ENCODE data around the gene ARMC12.

Gene ARMC12

GRCh38 chr6:35774116-35774794 is 37.4 kb downstream of the ARMC12 start:
- Histone ChIP-seq H3K4me3 (ENCODE audit: low read length) (no peak overlapping the region), H3K4me1 (ENCODE audit: control insufficient read depth, insufficient read depth, low read length) (no peaks in the 10 kb centered on the region), H3K36me3 (ENCODE audit: control insufficient read depth, insufficient read depth, low read length) (no peaks in the 10 kb centered on the region), H3K27ac (ENCODE audit: low read depth, low read length) (no peak overlapping the region), H3K27me3 (ENCODE audit: control insufficient read depth, insufficient read depth, low read length) (no peaks in the 10 kb centered on the region), H3K9ac (ENCODE audit: low read length) (no peak overlapping the region)

GRCh38 chr6:35775031-35775430 is 38.2 kb downstream of the ARMC12 start:
- Histone ChIP-seq H3K27ac (ENCODE audit: low read depth, low read length) (no peak overlapping the region), H3K4me1 (ENCODE audit: control insufficient read depth, insufficient read depth, low read length) (no peaks in the 10 kb centered on the region), H3K4me3 (ENCODE audit: low read length) (no peak overlapping the region), H3K36me3 (ENCODE audit: control insufficient read depth, insufficient read depth, low read length) (no peaks in the 10 kb centered on the region), H3K9ac (ENCODE audit: low read length) (no peak overlapping the region), H3K27me3 (ENCODE audit: control insufficient read depth, insufficient read depth, low read length) (no peaks in the 10 kb centered on the region)

- Histone ChIP-seq H3K36me3 (ENCODE audit: control insufficient read depth, insufficient read depth, low read length) (no peaks in the 10 kb centered on the region), H3K27ac (ENCODE audit: low read depth, low read length) (no peak within 1 kb of the TSS), H3K4me1 (ENCODE audit: control insufficient read depth, insufficient read depth, low read length) (no peaks in the 10 kb centered on the region), H3K27me3 (ENCODE audit: control insufficient read depth, insufficient read depth, low read length) (no peaks in the 10 kb centered on the region), H3K9ac (ENCODE audit: low read length) (no peak within 1 kb of the TSS), H3K4me3 (ENCODE audit: low read length) (peak within 1 kb of the TSS; percentile 46)
Measured at GRCh38 chr6:35776364-35777215, 39.8 kb downstream of the ARMC12 start, which contains the start of gene CLPSL2. TSS of gene CLPSL2 (plus strand) at chr6:35776598. CDS start at chr6:35776619, 21 bp downstream.

- Histone ChIP-seq H3K4me1 (ENCODE audit: control insufficient read depth, insufficient read depth, low read length) (no peaks in the 10 kb centered on the region), H3K36me3 (ENCODE audit: control insufficient read depth, insufficient read depth, low read length) (no peaks in the 10 kb centered on the region), H3K27me3 (ENCODE audit: control insufficient read depth, insufficient read depth, low read length) (no peaks in the 10 kb centered on the region), H3K4me3 (ENCODE audit: low read length) (no peak overlapping the region), H3K9ac (ENCODE audit: low read length) (no peak overlapping the region), H3K27ac (ENCODE audit: low read depth, low read length) (no peak overlapping the region)
Measured at GRCh38 chr6:35777356-35778102, 40.7 kb downstream of the ARMC12 start.

GRCh38 chr6:35778437-35778836 is 41.6 kb downstream of the ARMC12 start:
- H3K36me3 ChIP-seq (ENCODE audit: control insufficient read depth, insufficient read depth, low read length), result no peaks in the 10 kb centered on the region
- no peak overlapping the region for H3K9ac ChIP-seq (ENCODE audit: low read length)
- no peak overlapping the region for H3K27ac ChIP-seq (ENCODE audit: low read depth, low read length)
- no peaks in the 10 kb centered on the region for H3K27me3 ChIP-seq (ENCODE audit: control insufficient read depth, insufficient read depth, low read length)
- H3K4me1 ChIP-seq (ENCODE audit: control insufficient read depth, insufficient read depth, low read length), result no peaks in the 10 kb centered on the region
- H3K4me3 ChIP-seq (ENCODE audit: low read length), result no peak overlapping the region

- no peak within 1 kb of the TSS for H3K27ac ChIP-seq (ENCODE audit: low read depth, low read length)
- H3K4me1 ChIP-seq (ENCODE audit: control insufficient read depth, insufficient read depth, low read length), result no peaks in the 10 kb centered on the region
- no peak within 1 kb of the TSS for H3K9ac ChIP-seq (ENCODE audit: low read length)
- no peak within 1 kb of the TSS for H3K4me3 ChIP-seq (ENCODE audit: low read length)
- H3K27me3 ChIP-seq (ENCODE audit: control insufficient read depth, insufficient read depth, low read length), result no peaks in the 10 kb centered on the region
- no peaks in the 10 kb centered on the region for H3K36me3 ChIP-seq (ENCODE audit: control insufficient read depth, insufficient read depth, low read length)
Measured at GRCh38 chr6:35780719-35781118, 43.9 kb downstream of the ARMC12 start, which contains the start of gene CLPSL1. TSS of gene CLPSL1 (plus strand) at chr6:35781019. CDS start at chr6:35781111, 92 bp downstream.

GRCh38 chr6:35781290-35781689 is 44.5 kb downstream of the ARMC12 start:
- H3K27ac ChIP-seq (ENCODE audit: low read depth, low read length), result no peak overlapping the region
- H3K36me3 ChIP-seq (ENCODE audit: control insufficient read depth, insufficient read depth, low read length), result no peaks in the 10 kb centered on the region
- peaks cover 3% of the 10 kb centered on the region for H3K27me3 ChIP-seq (ENCODE audit: control insufficient read depth, insufficient read depth, low read length)
- H3K4me3 ChIP-seq (ENCODE audit: low read length), result no peak overlapping the region
- no peak overlapping the region for H3K9ac ChIP-seq (ENCODE audit: low read length)
- no peaks in the 10 kb centered on the region for H3K4me1 ChIP-seq (ENCODE audit: control insufficient read depth, insufficient read depth, low read length)

GRCh38 chr6:35782424-35782823 is 45.6 kb downstream of the ARMC12 start:
- Histone ChIP-seq H3K27ac (ENCODE audit: low read depth, low read length) (no peak overlapping the region), H3K27me3 (ENCODE audit: control insufficient read depth, insufficient read depth, low read length) (peaks cover 8% of the 10 kb centered on the region), H3K9ac (ENCODE audit: low read length) (no peak overlapping the region), H3K4me1 (ENCODE audit: control insufficient read depth, insufficient read depth, low read length) (no peaks in the 10 kb centered on the region), H3K4me3 (ENCODE audit: low read length) (no peak overlapping the region), H3K36me3 (ENCODE audit: control insufficient read depth, insufficient read depth, low read length) (no peaks in the 10 kb centered on the region)

- peaks cover 14% of the 10 kb centered on the region for H3K27me3 ChIP-seq (ENCODE audit: control insufficient read depth, insufficient read depth, low read length)
Measured at GRCh38 chr6:35784200-35784599, 47.4 kb downstream of the ARMC12 start.

GRCh38 chr6:35786272-35786671 is 49.4 kb downstream of the ARMC12 start:
- H3K36me3 ChIP-seq (ENCODE audit: control insufficient read depth, insufficient read depth, low read length), result no peaks in the 10 kb centered on the region
- no peak overlapping the region for H3K9ac ChIP-seq (ENCODE audit: low read length)
- no peaks in the 10 kb centered on the region for H3K4me1 ChIP-seq (ENCODE audit: control insufficient read depth, insufficient read depth, low read length)
- H3K4me3 ChIP-seq (ENCODE audit: low read length), result no peak overlapping the region
- peaks cover 14% of the 10 kb centered on the region for H3K27me3 ChIP-seq (ENCODE audit: control insufficient read depth, insufficient read depth, low read length)
- H3K27ac ChIP-seq (ENCODE audit: low read depth, low read length), result no peak overlapping the region

More at GRCh38 chr6:35784200-35784599, 47.4 kb downstream of the ARMC12 start:
- H3K4me3 ChIP-seq (ENCODE audit: low read length), result no peak overlapping the region
- H3K4me1 ChIP-seq (ENCODE audit: control insufficient read depth, insufficient read depth, low read length), result no peaks in the 10 kb centered on the region
- no peak overlapping the region for H3K27ac ChIP-seq (ENCODE audit: low read depth, low read length)
- H3K36me3 ChIP-seq (ENCODE audit: control insufficient read depth, insufficient read depth, low read length), result no peaks in the 10 kb centered on the region
- H3K9ac ChIP-seq (ENCODE audit: low read length), result no peak overlapping the region

- Histone ChIP-seq H3K36me3 (ENCODE audit: control insufficient read depth, insufficient read depth, low read length) (no peaks in the 10 kb centered on the region), H3K27ac (ENCODE audit: low read depth, low read length) (no peak overlapping the region), H3K4me1 (ENCODE audit: control insufficient read depth, insufficient read depth, low read length) (no peaks in the 10 kb centered on the region), H3K9ac (ENCODE audit: low read length) (no peak overlapping the region), H3K4me3 (ENCODE audit: low read length) (no peak overlapping the region), H3K27me3 (ENCODE audit: control insufficient read depth, insufficient read depth, low read length) (peaks cover 14% of the 10 kb centered on the region)
Measured at GRCh38 chr6:35786810-35787209, 50.0 kb downstream of the ARMC12 start.
